B cell (primary cell): ENCODE results near the gene TSEN54. TPM values are rescaled to one million over a fixed set of nuclear protein-coding genes. Genes with fewer than 3 reads are reported as not detected.

Source experiments
- ATAC-seq: fragments of 200-7000 bp; cut with Tn5 transposase; one replicate; pipeline ENCODE4 v1.10.0; 2021; ENCODE audit warnings: low read depth, mild to moderate bottlenecking, moderate number of reproducible peaks, moderate library complexity
- CTCF ChIA-PET: fragments of 350-600 bp; sonication (Branson Sonifier 250); formaldehyde crosslinking; loops from one replicate; lab custom pipeline; 2021; ENCODE audit warnings: antibody characterized with exemption, inconsistent platforms; lab: Charles Lee
- POLR2A ChIA-PET: fragments of 350-600 bp; sonication (Branson Sonifier 250); formaldehyde crosslinking; loops from one replicate; lab custom pipeline; 2021; ENCODE audit warnings: antibody characterized with exemption; lab: Charles Lee
- DNase-seq: peaks from one replicate; pipeline ENCODE4 v3.0.0; 2013
- H2AFZ ChIP-seq: 2 replicates; pipeline ENCODE4 v1.6.1; 2012; ENCODE audit warnings: mild to moderate bottlenecking, low read depth, low read length; ENCODE audit not compliant: insufficient read depth, poor library complexity, severe bottlenecking
- H3K27ac ChIP-seq, 2 donors: 1 replicate in 1 of 2; 2 replicates in 1 of 2; pipeline ENCODE4 v1.5.1; 2012 to 2013; ENCODE audit warnings: low read length in 2 of 2, mild to moderate bottlenecking in 2 of 2, moderate library complexity in 1 of 2
- H3K27me3 ChIP-seq, 4 experiments: fragments of 200-600 bp in 1 of 4; sonication (generic) in 1 of 4; replicated peaks in 1 of 4; 1 replicate in 2 of 4; 2 replicates in 2 of 4; pipeline versions ENCODE4 v1.6.1 to v1.7.0; 2013 to 2016; ENCODE audit warnings: low read length in 3 of 4, mild to moderate bottlenecking in 2 of 4, mixed read lengths in 1 of 4, moderate library complexity in 1 of 4; ENCODE audit not compliant: insufficient read depth in 4 of 4, control insufficient read depth in 3 of 4; ENCODE audit errors: control extremely low read depth in 1 of 4
- H3K36me3 ChIP-seq, 2 experiments: replicated peaks in 1 of 2; 1 replicate in 1 of 2; 2 replicates in 1 of 2; pipeline versions ENCODE4 v1.6.1 to v1.7.1; 2013; ENCODE audit warnings: low read length in 1 of 2; ENCODE audit not compliant: insufficient read depth in 2 of 2, control insufficient read depth in 1 of 2; ENCODE audit errors: control extremely low read depth in 1 of 2, extremely low read depth in 1 of 2
- H3K4me1 ChIP-seq, 2 donors: fragments of 200-600 bp in 1 of 2; sonication (generic) in 1 of 2; 1 replicate in 1 of 2; 2 replicates in 1 of 2; pipeline versions ENCODE4 v1.5.1 to v1.6.1; 2013 to 2017; ENCODE audit warnings: low read length in 2 of 2; ENCODE audit not compliant: control insufficient read depth in 2 of 2, insufficient read depth in 2 of 2
- H3K4me2 ChIP-seq: replicated peaks from 2 replicates; pipeline ENCODE3; 2012; ENCODE audit warnings: mild to moderate bottlenecking, low read depth, low read length; ENCODE audit not compliant: poor library complexity, severe bottlenecking
- H3K4me3 ChIP-seq, 5 experiments: fragments of 200-600 bp in 1 of 5; sonication (generic) in 1 of 5; 1 replicate in 3 of 5; 2 replicates in 2 of 5; pipeline versions ENCODE4 v1.5.1 to v1.7.0; 2011 to 2016; ENCODE audit warnings: low read length in 4 of 5, mild to moderate bottlenecking in 4 of 5, low read depth in 2 of 5, control low read depth in 1 of 5, moderate library complexity in 1 of 5; ENCODE audit not compliant: insufficient read depth in 1 of 5; ENCODE audit errors: control extremely low read depth in 1 of 5, extremely low read depth in 1 of 5
- H3K79me2 ChIP-seq: fragments of 200-600 bp; sonication (generic); one replicate; pipeline ENCODE4 v1.6.0; 2016; ENCODE audit warnings: low read length; ENCODE audit not compliant: control insufficient read depth, insufficient read depth
- H3K9ac ChIP-seq: fragments of 200-600 bp; sonication (generic); 2 replicates; pipeline ENCODE4 v1.6.1; 2017; ENCODE audit warnings: mild to moderate bottlenecking, low read length, moderate library complexity
- H3K9me3 ChIP-seq, 3 donors: one replicate each; pipeline versions ENCODE4 v1.6.1 to v1.7.1; 2013; ENCODE audit warnings: low read length in 2 of 3; ENCODE audit not compliant: control insufficient read depth in 2 of 3, insufficient read depth in 1 of 3; ENCODE audit errors: control extremely low read depth in 1 of 3
- H4K20me1 ChIP-seq: 2 replicates; pipeline ENCODE4 v1.6.0; 2012; ENCODE audit warnings: mild to moderate bottlenecking, low read length; ENCODE audit not compliant: insufficient read depth, control insufficient read depth, poor library complexity, severe bottlenecking
- H3K27ac Mint-ChIP-seq: one replicate; pipeline ENCODE4 v1.8.0; 2021; ENCODE audit warnings: mixed read lengths
- H3K27me3 Mint-ChIP-seq: one replicate; pipeline ENCODE4 v1.8.0; 2021; ENCODE audit warnings: mixed read lengths
- H3K4me1 Mint-ChIP-seq: one replicate; pipeline ENCODE4 v1.8.0; 2021; ENCODE audit warnings: mixed read lengths
- H3K4me3 Mint-ChIP-seq: one replicate; pipeline ENCODE4 v1.8.0; 2021; ENCODE audit warnings: mixed read lengths
- H3K9me3 Mint-ChIP-seq: one replicate; pipeline ENCODE4 v1.8.0; 2022; ENCODE audit warnings: mixed read lengths; ENCODE audit not compliant: insufficient read depth
- EZH2 ChIP-seq: IDR thresholded peaks from 2 replicates; pipeline ENCODE4 v1.6.1; 2012; ENCODE audit warnings: borderline replicate concordance, low read depth, mild to moderate bottlenecking, moderate library complexity, low read length; ENCODE audit not compliant: insufficient read depth, poor library complexity, severe bottlenecking
- WGBS: methylation state at CpG from one replicate; pipeline ENCODE4 v1.1.5; 2013; ENCODE audit warnings: missing lambda C conversion rate; ENCODE audit not compliant: insufficient coverage; 5-methylcytosine and 5-hydroxymethylcytosine counted together
- intact Hi-C: fragments of 100-400 bp; cut with micrococcal nuclease; formaldehyde crosslinking; loops from one replicate; pipeline ENCODE4 v1.10.0; 2022
- polyA plus RNA-seq: library from polyadenylated mRNA; depleted of rRNA; stranded (reverse); fragments of >200 nt; gene quantifications from 2 replicates; pipeline ENCODE4 v1.2.3, GENCODE V29; 2012
- total RNA-seq, 2 donors: library from RNA; stranded (reverse); fragments of 120-200 nt in 1 of 2; gene quantifications; 1 replicate in 1 of 2; 2 replicates in 1 of 2; pipeline versions ENCODE4 v1.2.3 to v1.2.4, GENCODE V29; 2013 to 2022
- TF ChIP-seq, protein P1 (sequence below): fragments of 200-600 bp; IDR thresholded peaks from one replicate; pipeline ENCODE4 v1.8.0; 2022; ENCODE audit warnings: antibody characterized with exemption, mild to moderate bottlenecking

The TSEN54 gene
- total and polyA plus RNA-seq, 2 donors (not counting 1 experiment from before 2014, with no cell fraction given), result 33.0 to 45.9 TPM

DNA sequence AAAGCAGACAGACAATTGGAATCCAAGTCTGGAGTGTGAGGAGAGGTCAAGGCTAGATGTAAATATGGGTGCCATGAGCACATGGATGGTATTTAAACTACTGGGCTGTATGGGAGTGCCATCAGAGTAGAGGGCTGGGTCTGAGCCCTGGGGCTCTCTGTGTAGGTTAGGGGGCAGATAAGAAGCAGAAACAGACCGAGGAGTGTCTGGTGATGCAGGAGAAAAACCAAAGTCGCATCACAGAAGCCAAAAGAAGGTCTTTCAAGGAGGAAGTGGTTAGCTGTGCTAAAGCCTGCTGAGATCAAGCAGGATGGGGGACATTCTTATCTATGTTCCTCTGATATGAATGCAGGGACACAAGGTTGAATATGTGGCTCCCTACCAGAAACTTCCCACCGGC is 1.9 kb downstream of the TSEN54 start:
- no peak for TF ChIP-seq EZH2
- TF ChIP-seq, protein P1, sequence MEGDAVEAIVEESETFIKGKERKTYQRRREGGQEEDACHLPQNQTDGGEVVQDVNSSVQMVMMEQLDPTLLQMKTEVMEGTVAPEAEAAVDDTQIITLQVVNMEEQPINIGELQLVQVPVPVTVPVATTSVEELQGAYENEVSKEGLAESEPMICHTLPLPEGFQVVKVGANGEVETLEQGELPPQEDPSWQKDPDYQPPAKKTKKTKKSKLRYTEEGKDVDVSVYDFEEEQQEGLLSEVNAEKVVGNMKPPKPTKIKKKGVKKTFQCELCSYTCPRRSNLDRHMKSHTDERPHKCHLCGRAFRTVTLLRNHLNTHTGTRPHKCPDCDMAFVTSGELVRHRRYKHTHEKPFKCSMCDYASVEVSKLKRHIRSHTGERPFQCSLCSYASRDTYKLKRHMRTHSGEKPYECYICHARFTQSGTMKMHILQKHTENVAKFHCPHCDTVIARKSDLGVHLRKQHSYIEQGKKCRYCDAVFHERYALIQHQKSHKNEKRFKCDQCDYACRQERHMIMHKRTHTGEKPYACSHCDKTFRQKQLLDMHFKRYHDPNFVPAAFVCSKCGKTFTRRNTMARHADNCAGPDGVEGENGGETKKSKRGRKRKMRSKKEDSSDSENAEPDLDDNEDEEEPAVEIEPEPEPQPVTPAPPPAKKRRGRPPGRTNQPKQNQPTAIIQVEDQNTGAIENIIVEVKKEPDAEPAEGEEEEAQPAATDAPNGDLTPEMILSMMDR, result no peak
- Histone ChIP-seq H3K79me2 (peaks cover 15% of the 10 kb centered on the region), H2AFZ (no peak overlapping the region), H3K9me3 (no peaks in the 10 kb centered on the region), H3K27me3 (no peaks in the 10 kb centered on the region), H3K4me3 (peak overlapping the region in 1 of 5 experiments; percentile 11), H3K4me2 (peak overlapping the region; percentile 100), H3K36me3 (no peaks in the 10 kb centered on the region), H4K20me1 (peaks cover 10% of the 10 kb centered on the region), H3K27ac (peak overlapping the region in 1 of 2 donors; percentile 29), H3K4me1 (peaks cover 26 to 39% of the 10 kb centered on the region in 2 donors), H3K9ac (no peak overlapping the region)
- ATAC-seq (no peak), DNase-seq (peak; percentile 71)
- 7% methylated on average over 3 of the region's 3 CpGs for WGBS
- Mint-ChIP-seq H3K4me1 (peaks cover 19% of the 10 kb centered on the region), H3K4me3 (peak overlapping the region; percentile 81), H3K27me3 (no peaks in the 10 kb centered on the region), H3K27ac (peak overlapping the region; percentile 83), H3K9me3 (no peaks in the 10 kb centered on the region)
- CTCF ChIA-PET, result interaction anchor here (0.8 to 1.4 kb wide), 3 partner anchors 9 to 236 kb away, joined by 3 to 5 read pairs (median 3); no protein-coding TSS in a partner anchor
- POLR2A ChIA-PET, result interaction anchor here (1.4 kb wide), 1 partner anchor 70 kb away, joined by 4 read pairs; no protein-coding TSS in a partner anchor
- intact Hi-C loops, result loop anchor here (5.0 to 10.0 kb wide), 4 partner anchors 111 to 1219 kb away; partner anchors contain the start of genes GALK1, GRB2, MFSD11 and SRSF2

DNA sequence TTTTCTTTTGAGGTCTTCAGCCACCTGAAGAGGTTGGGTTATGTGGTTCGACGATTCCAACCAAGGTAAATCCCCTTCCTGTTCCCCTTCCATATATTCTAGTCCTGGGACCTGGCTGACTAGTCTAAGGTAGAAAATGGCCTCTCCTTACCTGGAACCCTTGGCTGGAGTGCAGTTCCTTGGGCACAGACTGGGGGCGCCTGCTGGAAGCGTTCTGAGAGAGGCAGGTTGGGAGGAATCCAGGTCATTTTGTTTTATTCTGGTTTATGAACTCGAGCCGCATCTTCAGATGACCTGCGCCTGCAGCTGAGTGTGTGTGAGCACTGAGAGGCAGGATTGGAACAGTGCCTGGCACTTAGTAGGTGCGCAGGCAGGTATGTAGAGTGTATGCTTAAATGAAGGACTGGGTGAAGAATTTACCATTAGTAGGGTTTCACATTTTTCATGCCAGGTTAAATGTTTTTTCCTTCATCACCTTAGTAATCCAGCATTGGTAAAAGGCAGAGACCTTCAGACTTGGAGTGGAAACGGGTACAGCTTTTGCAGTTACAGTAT is 2.7 kb downstream of the TSEN54 start:
- no peak for DNase-seq
- peaks cover 10% of the 10 kb centered on the region for H4K20me1 ChIP-seq
- ChIA-PET POLR2A (interaction anchor here (1.4 kb wide), 1 partner anchor 69 kb away, joined by 4 read pairs; no protein-coding TSS in a partner anchor), CTCF (interaction anchor here (0.8 to 1.2 kb wide), 3 partner anchors 8 to 64 kb away, joined by 3 to 5 read pairs (median 3); no protein-coding TSS in a partner anchor)
- WGBS, result 100% methylated on average over 7 of the region's 9 CpGs
- peaks cover 26 to 39% of the 10 kb centered on the region in 2 donors for H3K4me1 ChIP-seq
- TF ChIP-seq EZH2, result no peak
- TF ChIP-seq, protein P1, result no peak
- H2AFZ ChIP-seq, result no peak overlapping the region
- Mint-ChIP-seq H3K9me3 (no peaks in the 10 kb centered on the region), H3K4me1 (peaks cover 19% of the 10 kb centered on the region), H3K4me3 (no peak overlapping the region), H3K27ac (peak overlapping the region; percentile 20), H3K27me3 (no peaks in the 10 kb centered on the region)
- no peak for ATAC-seq
- no peaks in the 10 kb centered on the region for H3K9me3 ChIP-seq
- no peak overlapping the region for H3K4me3 ChIP-seq
- H3K27me3 ChIP-seq, result no peaks in the 10 kb centered on the region
- H3K9ac ChIP-seq, result no peak overlapping the region
- H3K79me2 ChIP-seq, result peaks cover 15% of the 10 kb centered on the region
- H3K27ac ChIP-seq, result no peak overlapping the region
- intact Hi-C loops, result loop anchor here (5.0 to 10.0 kb wide), 4 partner anchors 112 to 1218 kb away; partner anchors contain the start of genes GALK1, GRB2, MFSD11 and SRSF2
- no peaks in the 10 kb centered on the region for H3K36me3 ChIP-seq
- H3K4me2 ChIP-seq, result peak overlapping the region; percentile 100
